GM12865 (cell line): ENCODE measurements around the gene TGM1.

ENCODE experiments used
- DNase-seq: peaks from one replicate; pipeline ENCODE4 v3.0.0; 2010; ENCODE audit warnings: low read depth
- H3K4me3 ChIP-seq: 2 replicates; pipeline ENCODE4 v1.5.1; 2011; ENCODE audit warnings: mild to moderate bottlenecking, low read depth, low read length, control low read depth
- TF ChIP-seq, protein P1 (sequence below): IDR thresholded peaks from 2 replicates; pipeline ENCODE4 v1.5.1; 2011; ENCODE audit warnings: low read length, control low read depth, low read depth, inconsistent platforms; ENCODE audit not compliant: insufficient read depth; ENCODE audit errors: missing control alignments

Gene TGM1

DNA sequence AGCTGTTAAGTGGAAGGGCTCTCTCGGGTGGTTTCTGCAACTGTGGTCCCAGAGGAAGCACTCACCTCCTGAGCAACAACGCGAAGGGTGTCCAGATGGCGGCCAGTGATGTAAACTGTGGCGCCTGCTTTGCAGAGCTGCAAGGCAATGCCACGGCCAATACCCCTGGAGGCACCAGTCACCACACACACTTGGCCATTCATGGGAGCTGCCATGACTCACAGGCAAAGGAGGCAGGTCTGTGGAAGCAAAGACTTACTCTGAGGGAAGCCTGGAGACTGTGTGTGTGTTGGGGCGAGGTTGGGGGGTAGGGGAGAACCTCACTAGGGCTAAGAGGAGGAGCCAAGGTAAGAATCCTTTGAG, 35.9 kb upstream of the TGM1 start:
- TF ChIP-seq, protein P1, sequence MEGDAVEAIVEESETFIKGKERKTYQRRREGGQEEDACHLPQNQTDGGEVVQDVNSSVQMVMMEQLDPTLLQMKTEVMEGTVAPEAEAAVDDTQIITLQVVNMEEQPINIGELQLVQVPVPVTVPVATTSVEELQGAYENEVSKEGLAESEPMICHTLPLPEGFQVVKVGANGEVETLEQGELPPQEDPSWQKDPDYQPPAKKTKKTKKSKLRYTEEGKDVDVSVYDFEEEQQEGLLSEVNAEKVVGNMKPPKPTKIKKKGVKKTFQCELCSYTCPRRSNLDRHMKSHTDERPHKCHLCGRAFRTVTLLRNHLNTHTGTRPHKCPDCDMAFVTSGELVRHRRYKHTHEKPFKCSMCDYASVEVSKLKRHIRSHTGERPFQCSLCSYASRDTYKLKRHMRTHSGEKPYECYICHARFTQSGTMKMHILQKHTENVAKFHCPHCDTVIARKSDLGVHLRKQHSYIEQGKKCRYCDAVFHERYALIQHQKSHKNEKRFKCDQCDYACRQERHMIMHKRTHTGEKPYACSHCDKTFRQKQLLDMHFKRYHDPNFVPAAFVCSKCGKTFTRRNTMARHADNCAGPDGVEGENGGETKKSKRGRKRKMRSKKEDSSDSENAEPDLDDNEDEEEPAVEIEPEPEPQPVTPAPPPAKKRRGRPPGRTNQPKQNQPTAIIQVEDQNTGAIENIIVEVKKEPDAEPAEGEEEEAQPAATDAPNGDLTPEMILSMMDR: no peak
- no peak for DNase-seq
- H3K4me3 ChIP-seq: peak overlapping the region; percentile 72

DNA sequence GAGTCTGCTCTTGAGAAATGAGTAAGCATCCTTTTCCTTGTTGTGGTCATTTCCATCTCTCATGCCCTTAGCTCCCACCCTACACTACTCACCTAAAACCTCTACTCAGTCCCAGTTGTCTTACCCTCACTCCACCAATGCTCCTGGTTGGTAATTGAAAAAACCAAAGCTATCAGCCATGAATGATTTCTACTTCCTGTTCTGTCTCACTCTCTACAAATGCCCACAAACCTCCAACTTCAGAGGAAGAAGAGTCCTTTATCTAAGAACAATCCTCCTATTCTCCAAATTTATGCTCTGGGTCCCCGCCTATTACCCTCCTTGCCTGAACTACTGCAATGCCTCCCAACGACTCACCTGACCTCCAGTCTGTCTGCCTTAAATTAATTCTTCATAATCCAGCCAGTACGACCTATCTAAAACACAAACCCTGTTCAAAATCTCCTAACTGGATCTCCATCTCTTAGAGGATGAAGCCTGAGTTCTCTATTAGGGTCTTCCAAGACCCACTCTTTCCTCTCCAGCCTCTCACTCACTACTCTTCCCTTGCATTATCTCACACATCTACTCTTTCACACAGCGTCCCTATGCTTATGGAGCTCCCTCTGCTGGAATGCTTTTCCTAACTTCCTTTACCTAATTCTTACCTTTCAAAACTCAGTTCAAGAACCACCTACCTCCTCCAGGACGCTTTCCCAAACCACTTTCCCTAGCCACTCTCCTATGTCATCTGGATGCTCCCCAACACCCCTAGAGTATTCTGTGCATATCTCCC, 34.4 kb upstream of the TGM1 start:
- H3K4me3 ChIP-seq: no peak overlapping the region
- TF ChIP-seq, protein P1: peak; percentile 19
- DNase-seq: peak; percentile 24

DNA sequence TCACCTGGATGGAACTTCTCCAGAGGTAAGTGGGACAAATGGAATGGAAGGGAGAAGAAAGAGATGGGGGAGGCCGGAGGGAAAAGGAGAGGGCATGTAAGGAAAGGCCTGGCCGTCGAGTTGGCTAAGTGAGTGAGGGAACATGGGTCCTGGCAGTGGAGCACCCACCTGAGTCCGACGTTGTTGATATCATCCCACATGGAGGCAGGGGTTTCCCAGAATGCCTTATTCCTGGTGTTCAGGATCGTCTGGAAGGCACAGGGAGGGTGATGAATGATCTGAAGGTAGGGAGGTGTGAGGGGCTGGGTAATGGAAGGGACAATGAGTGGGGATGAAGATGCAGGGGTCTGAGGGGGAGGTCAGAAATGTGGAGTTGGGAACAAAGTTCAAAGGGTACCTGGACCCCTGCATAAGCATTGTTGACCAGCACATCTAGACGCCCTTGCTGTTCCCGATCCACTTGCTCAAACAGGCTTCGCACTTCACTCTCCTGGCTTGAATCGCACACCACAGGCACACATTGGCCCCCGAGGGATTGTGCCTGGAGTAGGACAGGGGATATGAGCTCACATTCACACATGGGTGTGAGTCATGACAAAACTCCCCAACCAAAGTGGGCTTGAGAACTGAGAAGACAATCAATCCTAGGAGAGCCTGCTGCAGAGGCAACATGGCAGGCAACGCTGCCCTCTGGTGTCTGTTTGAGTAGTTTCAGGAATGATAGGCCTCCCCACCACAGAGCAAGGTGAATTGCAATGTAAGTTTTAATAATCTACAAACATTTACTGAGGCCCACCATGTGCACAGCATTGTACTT, 33.6 kb upstream of the TGM1 start:
- TF ChIP-seq, protein P1: peak; percentile 80
- peak; percentile 92 for DNase-seq
- H3K4me3 ChIP-seq: no peak overlapping the region

DNA sequence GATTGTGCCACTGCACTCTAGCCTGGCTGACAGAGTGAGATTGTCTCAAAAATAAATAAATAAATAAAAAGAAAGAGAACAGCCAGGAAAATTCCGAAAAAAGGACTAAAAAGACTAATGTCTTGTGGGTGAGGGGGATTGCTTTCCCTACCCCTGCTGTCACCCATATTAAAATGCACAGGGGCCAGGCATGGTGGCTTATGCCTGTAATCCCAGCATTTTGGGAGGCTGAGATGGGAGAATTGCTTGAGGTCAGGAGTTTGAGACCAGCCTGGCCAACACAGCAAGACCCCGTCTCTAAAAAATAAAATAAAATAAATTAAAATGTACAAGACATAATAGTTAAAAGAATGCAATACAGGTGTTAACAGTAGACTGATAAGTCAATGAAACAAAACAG, 30.5 kb upstream of the TGM1 start:
- no peak for DNase-seq
- no peak overlapping the region for H3K4me3 ChIP-seq
- TF ChIP-seq, protein P1: no peak

DNA sequence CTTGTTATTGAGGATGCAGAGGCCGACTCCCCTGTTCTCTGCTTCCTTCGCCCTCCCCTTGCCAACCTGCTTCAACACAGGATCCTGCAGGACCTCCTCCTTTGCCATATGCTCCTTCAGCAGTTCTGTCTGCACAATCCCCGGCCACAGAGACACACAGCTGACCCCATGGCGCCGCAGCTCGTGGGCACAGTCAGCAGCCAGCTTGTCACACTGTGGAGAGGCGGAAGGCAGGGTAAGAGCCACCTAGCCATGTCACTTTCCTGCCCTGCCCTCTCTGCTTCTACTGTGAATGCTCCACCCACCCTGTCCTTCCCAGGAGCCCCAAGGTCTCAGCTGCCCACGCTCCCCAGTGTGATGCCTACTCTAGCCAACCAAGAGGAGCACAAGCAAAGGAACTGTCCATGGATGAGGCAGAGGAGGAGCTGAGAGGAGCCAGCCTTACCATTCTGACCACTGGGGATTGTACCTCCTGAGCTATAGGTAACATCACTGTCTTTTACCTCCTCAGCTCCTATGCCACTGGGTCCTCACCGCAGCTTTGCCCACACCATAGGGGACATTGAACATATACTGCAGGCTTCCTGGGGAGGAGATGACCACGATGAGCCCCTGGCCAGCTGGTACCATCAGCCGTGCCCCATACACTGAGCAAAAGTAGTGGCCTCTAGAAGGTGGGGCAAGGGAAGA, 29.3 kb upstream of the TGM1 start:
- H3K4me3 ChIP-seq: no peak overlapping the region
- TF ChIP-seq, protein P1: no peak

DNA sequence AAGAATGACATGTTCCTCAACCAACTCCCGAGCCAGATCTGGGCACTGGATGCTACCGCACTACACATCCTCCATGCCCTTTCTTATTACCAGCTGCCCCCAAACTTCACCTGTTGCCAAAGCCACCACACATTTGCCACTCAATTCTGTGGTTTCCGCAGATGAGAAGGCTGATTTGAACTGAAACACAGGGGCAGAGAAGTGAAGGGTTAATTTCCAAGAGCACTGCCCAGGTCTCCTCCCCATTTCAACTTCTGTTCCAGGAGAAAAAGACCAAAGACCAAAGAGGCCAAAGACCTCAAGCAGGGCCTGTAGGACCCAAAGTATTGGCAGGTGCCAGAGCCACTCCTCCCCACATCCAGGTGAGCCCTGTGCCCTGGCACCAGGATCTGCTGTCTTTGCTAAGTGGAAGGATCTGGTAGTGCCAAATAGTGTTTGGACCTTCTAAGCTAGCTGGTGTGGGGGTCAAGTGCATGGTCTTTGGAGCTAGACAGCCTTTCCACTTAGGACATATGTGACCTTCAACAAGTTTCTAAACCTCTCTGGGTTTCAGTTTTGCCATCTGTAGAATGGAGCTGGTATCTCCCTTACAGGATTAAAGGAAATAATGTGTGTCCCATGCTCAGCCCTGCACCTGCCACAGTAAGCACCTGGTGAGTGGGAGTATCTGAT, 28.6 kb upstream of the TGM1 start:
- TF ChIP-seq, protein P1: no peak
- no peak for DNase-seq

More for the DNA sequence above, 29.3 kb upstream of the TGM1 start:
- DNase-seq: no peak

More for the DNA sequence above, 28.6 kb upstream of the TGM1 start:
- no peak overlapping the region for H3K4me3 ChIP-seq
